HG03558 (cell line): ENCODE measurements around the gene SPATS2L.

Source experiments
- ATAC-seq: cut with Tn5 transposase; IDR thresholded peaks from one replicate; pipeline ENCODE4 v1.9.1; 2021; ENCODE audit warnings: moderate number of reproducible peaks; ENCODE audit not compliant: unreplicated experiment; ENCODE audit errors: extremely low read depth

Gene SPATS2L

DNA sequence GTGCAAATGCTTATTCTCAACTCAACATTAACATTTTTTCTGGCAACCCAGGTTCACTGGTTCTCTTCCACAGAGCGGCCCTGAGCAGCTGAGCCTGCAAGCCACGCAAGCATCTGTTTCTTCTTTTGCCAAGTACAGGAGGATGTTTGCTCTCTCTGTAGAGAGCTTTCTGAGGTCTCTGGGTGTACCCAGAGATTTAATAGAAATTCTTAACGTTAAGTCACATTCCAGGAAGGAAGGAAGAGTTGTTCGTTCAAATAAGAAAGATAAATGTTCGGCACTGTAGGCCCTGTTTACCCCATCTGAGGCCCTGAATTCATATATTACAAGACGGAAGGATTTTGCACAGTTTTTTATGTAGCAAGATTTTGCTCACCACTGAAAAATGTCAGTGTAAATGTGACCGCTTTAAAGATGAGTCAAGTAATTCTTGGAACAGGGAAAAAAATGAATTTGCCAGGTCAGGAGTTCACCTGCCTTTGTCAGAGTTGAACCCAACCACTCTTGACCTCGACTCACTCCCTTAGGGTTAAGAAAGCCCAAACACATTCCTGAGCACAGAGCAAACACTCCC lies 173.3 kb downstream of the SPATS2L start:
- no peak for ATAC-seq

- peak; percentile 33 for ATAC-seq
Observed at GRCh38 chr2:200482194-200482593, 175.7 kb downstream of the SPATS2L start.

- peak; percentile 51 for ATAC-seq
Observed at GRCh38 chr2:200483729-200484198, 177.3 kb downstream of the SPATS2L start.

- no peak for ATAC-seq
Observed at GRCh38 chr2:200484934-200485333, 178.4 kb downstream of the SPATS2L start.

GRCh38 chr2:200486529-200486928 lies 180.0 kb downstream of the SPATS2L start:
- no peak for ATAC-seq

DNA sequence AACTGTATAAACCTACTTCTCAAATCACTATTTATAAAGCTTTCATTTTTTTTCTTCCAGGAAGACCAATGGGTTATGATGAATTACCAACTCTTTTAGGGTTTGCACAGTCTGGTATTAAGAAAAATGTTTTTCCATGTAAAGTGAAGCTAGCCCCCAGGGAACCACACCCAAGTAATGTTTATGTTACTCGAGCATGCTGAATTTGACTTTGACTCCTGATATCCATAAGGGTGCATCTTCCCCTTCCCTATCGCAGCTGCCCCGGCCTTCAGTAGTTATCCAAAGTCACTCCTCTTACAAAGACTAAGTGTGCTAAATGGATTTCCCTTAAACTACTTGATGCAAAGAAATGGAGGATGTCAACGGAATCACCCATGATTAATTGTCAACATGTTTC lies 181.7 kb downstream of the SPATS2L start:
- ATAC-seq = no peak

DNA sequence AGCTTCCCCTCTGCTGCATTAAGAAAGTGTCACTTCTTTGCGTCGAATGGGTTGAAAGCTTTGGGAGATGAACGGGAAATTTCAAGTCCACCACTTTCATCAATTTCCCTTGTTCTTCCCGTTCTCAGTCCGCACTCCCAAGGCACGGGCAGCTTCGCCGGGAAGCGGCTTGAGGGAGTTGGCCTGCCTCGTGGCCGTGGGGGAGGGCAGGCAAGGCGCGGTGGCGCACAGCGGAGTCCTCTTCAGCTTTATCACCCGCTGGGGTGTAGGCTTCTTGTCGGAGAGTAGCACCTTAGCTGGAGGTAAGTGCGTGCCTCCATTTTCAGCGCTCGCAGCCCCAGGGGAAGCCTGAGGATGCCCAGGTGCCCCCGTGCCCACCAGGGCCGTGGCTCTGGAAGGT lies 183.5 kb downstream of the SPATS2L start:
- no peak for ATAC-seq

- no peak for ATAC-seq
Observed at GRCh38 chr2:200492656-200493055, 186.2 kb downstream of the SPATS2L start.

DNA sequence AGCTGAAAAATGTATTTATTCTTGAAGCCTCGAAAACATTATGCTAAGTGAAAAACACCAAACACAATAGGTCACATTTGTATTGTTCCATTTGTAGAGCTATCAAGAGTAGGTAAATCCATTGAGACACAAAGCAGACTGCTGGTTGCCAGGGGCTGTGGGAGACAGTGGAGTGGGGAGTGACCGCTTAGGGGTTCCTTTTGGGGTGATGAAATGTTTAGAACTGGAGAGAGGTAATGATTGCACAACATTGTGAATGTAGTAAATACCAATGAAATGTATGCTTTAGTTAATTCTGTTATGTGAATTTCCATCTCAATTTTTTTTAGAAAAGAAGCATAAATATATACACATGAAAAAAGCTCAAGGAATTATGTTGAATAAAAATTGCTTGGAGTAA lies 187.6 kb downstream of the SPATS2L start:
- ATAC-seq = no peak

DNA sequence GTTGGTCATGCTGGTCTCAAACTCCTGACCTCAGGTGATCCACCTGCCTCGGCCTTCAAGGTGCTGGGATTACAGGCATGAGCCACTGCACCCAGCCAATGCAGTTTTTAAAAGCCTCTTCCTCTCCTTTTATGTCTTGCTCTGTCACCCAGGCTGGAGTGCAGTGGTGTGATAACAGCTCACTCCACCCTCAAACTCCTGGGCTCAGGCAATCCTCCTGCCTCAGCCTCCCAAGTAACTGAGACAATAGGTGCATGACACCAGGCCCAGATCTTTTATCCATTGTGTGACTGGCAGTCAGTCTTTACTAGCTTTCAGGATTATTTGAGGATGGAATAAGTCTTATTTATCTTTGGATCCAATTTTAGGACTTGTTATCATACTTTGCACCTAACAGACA lies 190.2 kb downstream of the SPATS2L start:
- ATAC-seq = no peak

DNA sequence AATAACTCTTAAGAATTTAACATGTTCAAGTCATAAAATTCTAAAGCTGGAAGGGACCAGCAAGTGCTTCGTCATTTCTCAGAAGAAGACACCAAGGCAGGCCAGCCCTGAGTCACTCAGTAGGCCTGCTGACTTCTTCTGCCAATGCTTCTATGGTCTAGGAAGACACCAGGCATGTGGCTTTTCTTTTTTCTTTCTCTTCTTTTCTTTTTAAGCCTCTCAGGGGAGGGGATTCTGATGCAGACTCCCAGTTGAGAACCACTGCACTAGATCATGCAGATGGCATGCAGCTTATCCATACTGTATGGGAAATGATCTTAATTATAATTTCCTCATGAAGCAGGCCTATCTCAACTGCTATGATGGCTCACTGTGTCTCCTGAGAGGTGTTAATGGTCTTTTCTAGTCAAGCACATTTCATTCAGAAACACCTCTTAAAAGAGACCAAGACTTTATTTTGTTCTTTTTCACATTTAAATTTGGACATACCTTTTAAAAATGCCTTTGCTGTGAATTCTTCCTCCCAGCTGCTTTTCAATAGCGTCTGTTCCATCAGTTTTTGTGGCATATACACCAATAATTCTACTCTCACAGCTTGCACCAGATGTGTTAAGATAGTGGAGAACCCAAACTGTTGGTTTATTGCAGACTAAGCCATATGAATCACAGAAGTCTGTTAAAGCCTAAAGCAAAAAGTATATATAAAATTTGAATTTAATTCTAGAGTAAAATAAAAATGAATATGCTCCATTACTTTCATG lies 192.1 kb downstream of the SPATS2L start:
- ATAC-seq = no peak

GRCh38 chr2:200502196-200502595 lies 195.7 kb downstream of the SPATS2L start:
- no peak for ATAC-seq

DNA sequence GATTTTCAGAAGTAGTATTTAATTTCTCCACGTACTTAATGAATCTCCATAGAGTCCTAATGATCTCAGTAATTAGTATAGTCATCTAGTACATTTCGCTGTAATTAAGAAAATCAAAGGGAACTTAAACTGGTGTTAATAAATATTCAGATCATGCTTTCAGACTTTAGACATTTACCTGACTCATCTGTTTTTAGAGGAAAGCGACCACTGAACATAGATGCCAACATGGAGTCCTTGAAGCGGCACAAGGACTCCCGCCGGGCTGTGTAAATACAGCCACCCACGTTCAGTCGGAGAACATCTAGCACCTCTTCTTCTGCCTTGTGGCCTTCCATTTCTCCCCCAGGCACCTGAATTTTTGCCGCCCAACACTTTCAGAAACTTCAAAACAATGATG lies 200.2 kb downstream of the SPATS2L start:
- no peak for ATAC-seq

DNA sequence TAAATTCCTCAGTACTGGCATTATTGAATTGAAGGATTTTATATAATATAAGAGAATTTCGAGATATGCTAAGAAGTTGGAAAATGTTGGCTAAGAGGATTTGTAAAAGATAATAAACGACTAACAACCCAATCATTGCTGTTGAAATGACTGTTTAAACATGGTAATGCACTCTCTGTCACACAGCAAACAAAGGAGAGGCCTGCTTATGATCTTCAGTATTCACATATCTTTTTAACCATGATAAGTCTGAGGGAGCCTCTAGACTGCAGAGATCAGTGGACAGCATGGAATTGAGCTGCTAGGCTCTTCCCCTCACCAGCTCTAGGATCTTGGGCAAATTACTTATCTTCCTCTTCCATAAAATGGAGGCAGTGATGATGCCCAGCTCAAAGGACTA lies 200.7 kb downstream of the SPATS2L start:
- ATAC-seq = no peak

DNA sequence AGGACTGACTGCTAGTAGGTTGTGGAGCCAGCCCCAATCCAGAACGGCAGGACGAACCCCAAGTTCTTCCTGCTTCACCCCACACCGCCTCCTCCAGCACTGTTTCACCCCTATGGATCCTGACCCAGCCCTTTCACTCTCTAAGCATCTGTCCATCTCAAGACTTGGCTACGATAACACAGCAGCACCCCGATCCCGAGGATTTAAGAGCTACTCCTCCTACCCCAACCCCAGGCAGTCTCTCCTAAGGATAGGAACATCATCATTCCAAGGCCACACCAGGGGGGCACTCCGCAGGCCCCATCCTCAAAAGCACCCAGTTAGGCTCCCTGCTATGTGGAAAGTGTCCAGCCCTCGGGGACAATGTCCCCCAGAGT lies 202.7 kb downstream of the SPATS2L start:
- ATAC-seq = no peak

- peak; percentile 98 for ATAC-seq
Observed at GRCh38 chr2:200509612-200510433, 203.3 kb downstream of the SPATS2L start, which contains the start of gene KCTD18. Gene KCTD18, minus strand, starts transcription at chr2:200510068. Its CDS starts 3,052 bp downstream, at chr2:200507016.

- ATAC-seq = no peak
Observed at GRCh38 chr2:200515155-200515554, 208.7 kb downstream of the SPATS2L start.

- no peak for ATAC-seq
Observed at GRCh38 chr2:200523158-200523557, 216.7 kb downstream of the SPATS2L start.

DNA sequence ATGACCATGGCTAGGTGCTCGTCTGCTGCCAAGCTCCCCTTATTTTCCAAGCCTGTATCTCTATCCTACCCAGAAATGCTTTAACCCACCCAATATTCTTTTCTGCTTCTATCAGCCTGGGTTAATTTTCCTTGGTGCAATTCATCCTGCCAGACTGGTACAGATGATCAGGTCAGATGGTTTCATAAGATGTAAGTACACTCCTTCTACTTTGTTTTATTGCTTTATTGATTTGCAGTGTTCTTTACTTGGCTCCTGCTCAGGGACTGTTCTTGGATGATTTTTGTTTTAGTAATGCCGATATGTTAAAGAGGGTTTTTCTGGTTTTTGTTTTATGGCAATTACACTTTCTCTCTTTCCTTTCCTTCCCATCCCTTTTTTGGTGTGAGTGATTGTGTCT lies 217.1 kb downstream of the SPATS2L start:
- ATAC-seq = no peak

- no peak for ATAC-seq
Observed at GRCh38 chr2:200525066-200525465, 218.6 kb downstream of the SPATS2L start.

DNA sequence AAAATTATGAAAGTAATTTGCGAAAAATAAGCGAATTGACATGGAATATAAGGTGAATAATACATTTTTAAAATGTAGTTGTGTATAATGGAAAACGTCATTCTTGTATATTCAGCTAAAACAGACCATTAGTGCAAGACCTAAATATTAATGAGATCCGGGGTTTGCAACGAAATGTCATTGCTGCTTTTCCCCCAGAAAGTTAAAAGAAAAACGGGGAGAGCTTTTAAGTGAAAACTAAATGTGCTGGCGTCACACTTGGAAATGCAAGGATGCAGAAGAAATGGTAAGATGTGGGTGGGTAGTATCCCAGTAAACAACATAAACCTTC lies 219.0 kb downstream of the SPATS2L start:
- ATAC-seq = no peak
